T-helper 1 cell treated with Interleukin-12 subunit alpha and Interleukin-12 subunit beta and Interleukin-4 antibody, amounts not matched to agents 30 ng/mL and 1 ng/mL, for 36 hours (primary cell): ENCODE data around the gene FAAP100. TPM values are rescaled to one million over a fixed set of nuclear protein-coding genes. Genes with fewer than 3 reads are reported as not detected.

ENCODE experiments used
- intact Hi-C: fragments of 100-400 bp; cut with micrococcal nuclease; formaldehyde crosslinking; loops from one replicate; pipeline ENCODE4 v1.15.1; 2024
- total RNA-seq: library from RNA; stranded (reverse); gene quantifications from 2 replicates; pipeline ENCODE4 v1.2.3, GENCODE V29; 2022

The FAAP100 gene
- total RNA-seq, 1 donor from 2014 or later: 37.9 TPM

DNA sequence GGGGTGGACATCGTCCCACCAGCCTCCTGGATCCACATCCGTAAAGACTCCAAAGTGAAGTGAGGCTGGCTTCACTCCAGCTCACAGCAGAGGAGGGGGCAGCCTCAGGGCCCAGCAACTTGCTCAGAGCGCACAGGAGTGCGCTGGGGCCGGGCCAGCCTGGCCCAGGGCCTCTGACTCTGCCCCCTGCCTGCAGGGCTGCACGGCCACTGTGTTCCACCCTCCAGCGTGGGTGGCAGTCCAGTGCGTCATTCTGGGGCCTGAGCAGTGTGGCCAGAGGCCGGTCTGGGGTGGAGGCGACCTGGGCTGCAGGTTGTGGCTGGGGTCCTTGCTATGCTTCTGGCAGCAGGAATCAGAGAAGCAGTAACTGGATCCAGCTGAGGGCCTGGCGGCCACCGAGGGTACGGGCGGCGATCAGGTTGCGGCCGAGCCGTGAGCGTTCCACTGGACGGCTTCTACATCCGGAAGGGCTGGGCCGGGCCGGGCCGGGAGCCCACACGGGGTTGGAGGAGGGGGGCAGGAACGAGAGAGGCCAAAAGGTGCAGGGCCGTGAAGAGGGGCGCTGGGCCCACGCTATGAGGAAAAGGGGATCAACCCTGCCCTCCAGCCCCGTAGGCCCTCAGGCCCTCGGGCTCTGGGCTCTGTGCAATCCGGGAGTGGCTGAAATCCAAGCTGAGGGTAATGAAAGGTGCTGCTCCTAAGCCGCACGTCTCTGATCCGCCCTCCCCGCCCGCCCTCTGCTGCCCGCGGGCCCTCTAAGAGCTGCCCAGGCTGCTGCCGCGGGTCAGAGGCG, 24.4 kb downstream of the FAAP100 start, which contains the start of gene FSCN2:
Gene FSCN2, plus strand, starts transcription at position 787 of the 793 bp plus-strand sequence. CDS start 155 bp downstream, outside the sequence.
- intact Hi-C loops: no loop called here

GRCh38 chr17:81526662-81527571, 25.2 kb downstream of the FAAP100 start:
- intact Hi-C loops: no loop called here

GRCh38 chr17:81524865-81525159, 27.3 kb downstream of the FAAP100 start:
- intact Hi-C loops: no loop called here

- intact Hi-C loops: no loop called here
Measured at GRCh38 chr17:81524039-81524864, 27.9 kb downstream of the FAAP100 start.

DNA sequence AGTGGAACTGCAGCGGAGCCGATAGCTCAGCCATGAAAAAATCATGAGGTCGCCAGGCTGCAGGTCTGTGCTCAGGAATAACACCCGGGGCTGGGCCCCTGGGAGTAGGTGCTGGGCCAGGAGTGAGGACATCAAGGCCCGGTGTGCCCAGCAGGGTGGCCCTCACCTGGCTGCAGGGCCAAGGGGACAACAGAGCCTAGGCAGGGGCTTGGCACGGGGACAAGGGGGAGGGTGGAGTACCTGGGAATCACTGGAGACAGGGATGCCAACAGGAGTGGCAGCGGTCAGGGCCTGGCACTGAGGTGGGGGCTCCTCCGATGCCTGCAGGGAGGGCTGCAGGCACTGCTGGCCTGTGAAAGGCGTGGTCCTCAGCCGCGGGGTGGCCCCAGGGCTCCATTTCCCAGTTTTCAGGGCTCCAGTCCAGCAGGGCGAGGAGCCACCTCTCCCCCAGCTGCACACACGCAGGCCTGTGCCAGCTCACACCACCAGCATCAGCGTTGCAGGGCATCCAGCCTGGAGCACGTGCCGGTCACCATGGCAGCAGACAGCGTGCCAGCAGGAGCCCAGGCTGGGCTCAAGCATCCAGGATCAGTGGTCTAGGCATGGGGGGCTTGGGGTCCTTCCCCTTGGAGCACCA, 28.6 kb downstream of the FAAP100 start:
- intact Hi-C loops: no loop called here

- intact Hi-C loops: no loop called here
Measured at GRCh38 chr17:81522491-81523401, 29.4 kb downstream of the FAAP100 start.

- intact Hi-C loops: no loop called here
Measured at GRCh38 chr17:81520021-81520901, 31.9 kb downstream of the FAAP100 start.

- intact Hi-C loops: loop anchor here (1.0 to 10.0 kb wide), 5 partner anchors 34 to 1255 kb away; partner anchors contain the start of genes RNF213 and SLC38A10
Measured at GRCh38 chr17:81519284-81520020, 32.7 kb downstream of the FAAP100 start.

DNA sequence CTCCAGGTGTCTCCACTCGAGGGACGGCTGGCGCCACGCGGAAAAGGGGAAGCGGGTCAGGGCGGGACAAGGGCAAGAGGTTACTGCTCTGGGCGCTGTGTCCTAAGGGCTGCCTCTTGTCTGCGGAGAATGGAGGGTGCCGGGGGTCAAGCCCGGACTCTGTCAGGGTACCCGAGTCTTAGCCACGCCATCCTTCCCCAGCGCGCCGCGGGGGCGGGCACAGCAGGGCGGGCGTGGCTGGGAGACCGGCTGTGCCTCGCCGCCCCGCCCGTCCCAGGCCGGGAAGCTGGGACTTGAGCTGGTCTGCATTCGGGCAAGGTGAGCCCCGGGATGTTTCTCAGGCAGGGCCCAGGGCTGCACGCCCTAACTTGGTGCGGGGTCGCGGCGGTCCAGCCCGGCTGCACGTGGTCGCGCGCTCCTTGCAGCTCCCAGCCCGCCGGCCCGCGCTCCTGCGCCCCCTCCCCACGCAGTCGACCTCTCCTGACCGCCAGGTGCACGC, 33.3 kb downstream of the FAAP100 start:
- intact Hi-C loops: loop anchor here (1.0 to 10.0 kb wide), 5 partner anchors 34 to 1254 kb away; partner anchors contain the start of genes RNF213 and SLC38A10

- intact Hi-C loops: loop anchor here (10.0 kb wide), 3 partner anchors 223 to 1253 kb away; partner anchors contain the start of genes RNF213 and SLC38A10
Measured at GRCh38 chr17:81518113-81518784, 33.9 kb downstream of the FAAP100 start.

DNA sequence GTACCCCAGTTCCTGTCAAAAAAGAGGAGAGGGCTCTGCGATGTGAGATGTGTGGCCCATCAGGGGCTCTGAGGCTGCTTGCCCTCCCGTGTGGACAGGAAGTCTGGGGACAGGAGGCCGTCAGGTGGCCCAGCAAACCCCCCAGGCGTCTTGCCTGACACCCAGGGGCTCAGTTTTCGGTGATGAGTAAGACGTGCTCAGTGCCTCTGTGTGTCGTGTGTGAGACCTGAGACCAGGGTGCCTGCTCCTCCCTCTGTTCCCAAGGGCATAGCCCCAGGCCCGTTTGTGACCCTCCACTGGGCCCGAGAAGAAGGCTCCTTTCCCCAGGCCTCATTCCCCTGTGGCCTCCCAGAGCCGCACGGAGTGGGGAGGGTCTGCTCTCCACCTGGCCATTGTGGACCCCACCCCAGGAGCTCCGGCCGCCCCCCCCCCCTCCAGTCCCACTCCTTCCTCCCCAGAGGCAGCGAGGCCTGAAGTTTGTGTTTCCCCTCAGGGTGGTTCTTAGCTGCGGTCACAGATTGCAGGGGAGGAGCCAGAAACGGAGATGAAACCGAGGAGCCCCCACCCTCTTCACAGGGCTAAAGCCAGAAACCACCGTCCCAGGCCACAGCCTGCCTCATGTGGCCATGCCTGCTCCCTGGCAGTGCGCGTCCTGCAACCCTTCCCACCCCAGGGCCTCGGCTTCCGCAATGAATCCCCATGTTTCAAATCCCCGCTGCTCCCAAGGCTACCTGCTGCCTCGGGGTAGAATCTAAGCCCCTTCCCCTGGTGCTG, 34.6 kb downstream of the FAAP100 start:
- intact Hi-C loops: loop anchor here (10.0 kb wide), 3 partner anchors 223 to 1253 kb away; partner anchors contain the start of genes RNF213 and SLC38A10

DNA sequence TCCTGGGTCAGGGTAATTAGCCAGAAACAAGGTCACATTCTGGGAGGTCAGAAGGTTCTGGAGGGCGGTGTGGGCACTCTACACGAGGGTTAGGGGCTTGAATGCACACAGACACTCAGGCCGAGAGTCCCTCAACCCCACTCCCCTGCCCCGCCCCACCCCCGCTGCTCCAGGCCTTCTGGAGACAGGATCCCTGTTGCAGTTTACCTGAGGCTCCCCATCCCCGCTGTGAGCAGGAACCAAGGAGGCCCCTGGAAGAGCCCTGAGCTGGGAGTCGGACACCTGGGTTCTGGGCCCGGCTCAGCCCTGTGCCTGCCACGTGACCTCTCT, 35.2 kb downstream of the FAAP100 start:
- intact Hi-C loops: loop anchor here (10.0 kb wide), 3 partner anchors 222 to 1252 kb away; partner anchors contain the start of genes RNF213 and SLC38A10

DNA sequence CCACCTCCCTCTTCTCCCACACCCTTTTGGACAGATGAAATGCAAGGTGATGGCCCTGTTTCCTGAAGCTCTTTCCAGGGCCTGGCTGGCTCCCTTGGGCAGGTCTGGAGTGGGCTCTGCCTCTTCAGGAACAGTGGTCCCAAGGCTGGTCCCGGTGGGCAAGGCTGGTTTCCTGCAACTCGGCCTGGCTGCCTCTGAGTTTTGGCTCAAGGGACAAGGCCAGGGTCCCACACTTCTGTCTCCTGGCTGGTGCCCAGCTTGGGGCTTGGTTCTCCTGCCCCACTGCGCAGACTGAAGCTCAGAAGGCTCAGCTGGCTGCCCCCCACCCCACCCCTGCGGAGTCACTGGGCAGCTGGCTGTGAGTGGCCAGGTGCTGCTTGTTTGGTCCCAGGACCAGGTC, 35.7 kb downstream of the FAAP100 start:
- intact Hi-C loops: loop anchor here (10.0 kb wide), 3 partner anchors 222 to 1252 kb away; partner anchors contain the start of genes RNF213 and SLC38A10

GRCh38 chr17:81515530-81516041, 36.6 kb downstream of the FAAP100 start:
- intact Hi-C loops: loop anchor here (1.0 to 10.0 kb wide), 4 partner anchors 221 to 1251 kb away; partner anchors contain the start of genes RNF213 and SLC38A10

DNA sequence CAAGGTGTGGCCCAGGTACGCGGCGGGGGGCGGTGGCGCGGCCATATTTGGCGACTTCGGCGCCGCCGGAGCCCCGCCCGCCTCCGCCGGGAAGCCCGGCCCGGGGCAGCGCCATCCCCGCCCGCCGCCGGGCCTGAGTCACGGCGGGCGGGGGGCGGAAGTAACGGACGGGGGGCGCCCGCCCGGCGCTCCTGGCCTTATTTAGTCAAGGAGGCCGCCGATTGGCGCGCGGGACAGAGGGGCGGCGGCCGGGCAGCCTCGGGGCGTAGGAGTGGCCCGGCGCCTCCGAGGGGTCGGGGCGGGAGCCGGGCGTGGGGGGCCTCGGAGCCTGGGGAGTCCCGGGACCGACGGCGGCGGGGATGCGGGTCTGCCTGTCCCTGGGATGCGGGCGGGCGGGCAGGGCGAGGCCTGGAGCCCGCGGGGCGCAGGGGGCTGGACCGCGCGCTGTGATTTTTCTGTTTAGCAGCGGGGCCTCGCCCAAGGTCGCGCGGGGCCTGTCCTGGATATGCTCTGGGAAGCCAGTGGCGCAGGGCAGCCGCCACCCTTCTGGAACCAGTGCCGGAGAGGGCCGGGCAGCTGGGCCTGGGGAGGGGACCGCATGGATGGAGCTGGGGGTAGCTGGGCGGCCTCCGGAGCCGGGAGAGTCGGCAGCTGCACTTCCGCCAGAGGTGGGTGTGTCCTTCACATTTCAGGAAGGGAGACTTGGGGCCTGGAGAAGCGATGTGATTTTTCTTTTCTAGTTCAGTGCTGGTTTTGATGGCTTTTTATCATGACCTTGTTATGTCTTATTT, 37.2 kb downstream of the FAAP100 start:
- intact Hi-C loops: loop anchor here (1.0 to 10.0 kb wide), 10 partner anchors 28 to 1718 kb away; partner anchors contain the start of genes CBX8, CENPX, LRRC45 and MRPL12
